Myometrial cell (primary cell): ENCODE results near the gene YEATS4. TPM values are rescaled to one million over a fixed set of nuclear protein-coding genes. Genes with fewer than 3 reads are reported as not detected.

Source experiments
- total RNA-seq: library from RNA; depleted of rRNA; stranded (reverse); fragments of >200 nt; gene quantifications from 2 replicates; pipeline ENCODE4 v1.2.3, GENCODE V29; 2015

Gene YEATS4
- 10.7 and 21.8 TPM in 2 replicates for total RNA-seq

GRCh38 chr12:69359531-69360347 is at the start of gene YEATS4:
Gene YEATS4, plus strand, starts transcription at chr12:69359743. Its CDS starts 230 bp downstream, at chr12:69359973.

GRCh38 chr12:69348162-69348938 is 11.2 kb upstream of the YEATS4 start, which contains the start of gene LYZ:
Gene LYZ, plus strand, starts transcription at chr12:69348381. Its CDS starts 28 bp downstream, at chr12:69348409.

Other genes starting within 250 kb of the YEATS4 start
- 30.6 and 31.5 TPM in 2 replicates for gene CPSF6, start 120.2 kb upstream of the YEATS4 start, total RNA-seq
- gene LYZ, start 11.4 kb upstream of the YEATS4 start, total RNA-seq: not detected in 2 replicates
- gene FRS2, start 110.6 kb downstream of the YEATS4 start, total RNA-seq: 23.6 and 25.0 TPM in 2 replicates
- gene CCT2, start 225.7 kb downstream of the YEATS4 start, total RNA-seq: 205 and 242 TPM in 2 replicates